ENCODE data around the gene CTNNA2.
A peak's percentile ranks its signal among the peaks of the same experiment; 100 is the strongest.

Gene CTNNA2

GRCh38 chr2:79862756-79863155 lies 349.9 kb downstream of the CTNNA2 start:
- no peak for DNase-seq

DNA sequence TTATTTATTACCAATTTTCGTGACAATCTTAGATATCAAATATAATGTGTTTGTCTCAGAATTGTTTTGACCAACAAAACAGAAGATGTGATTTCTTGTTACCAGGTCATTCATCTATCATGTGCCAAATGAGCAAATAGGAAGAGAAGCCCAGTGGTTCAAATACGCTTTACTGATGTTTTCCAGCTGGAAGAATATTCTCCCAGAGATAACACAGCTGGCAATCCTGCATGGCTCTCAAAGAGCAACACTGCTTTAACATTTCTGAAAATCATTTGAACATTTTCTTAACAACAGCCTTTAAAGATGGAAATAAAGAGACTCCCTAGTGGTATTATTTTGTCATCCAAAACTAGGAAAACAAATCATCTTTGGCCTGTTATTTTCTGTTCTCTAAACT lies 359.8 kb downstream of the CTNNA2 start:
- no peak for DNase-seq

GRCh38 chr2:79874015-79874414 lies 361.2 kb downstream of the CTNNA2 start:
- no peak for DNase-seq

DNA sequence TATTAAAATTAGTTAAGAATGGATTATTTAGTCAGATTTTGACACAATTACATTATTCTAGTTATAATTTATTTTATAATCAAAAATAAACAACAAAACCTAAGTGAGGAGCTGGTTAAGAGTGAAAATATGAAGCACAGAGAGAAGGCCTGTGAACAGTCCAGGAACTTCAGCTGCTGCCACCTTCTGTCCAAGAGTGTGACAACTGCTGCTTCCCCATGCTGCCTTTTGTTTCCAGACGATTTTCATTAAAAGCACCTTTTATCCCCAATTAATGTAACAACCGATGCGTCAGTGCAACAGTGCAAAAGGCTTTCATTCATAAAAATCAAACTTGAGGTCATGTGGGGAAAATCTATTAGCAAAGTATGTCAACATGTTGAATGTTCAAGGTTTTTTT lies 363.6 kb downstream of the CTNNA2 start:
- no peak for DNase-seq

- DNase-seq, result no peak
Measured at GRCh38 chr2:79882548-79882947, 369.7 kb downstream of the CTNNA2 start.

DNA sequence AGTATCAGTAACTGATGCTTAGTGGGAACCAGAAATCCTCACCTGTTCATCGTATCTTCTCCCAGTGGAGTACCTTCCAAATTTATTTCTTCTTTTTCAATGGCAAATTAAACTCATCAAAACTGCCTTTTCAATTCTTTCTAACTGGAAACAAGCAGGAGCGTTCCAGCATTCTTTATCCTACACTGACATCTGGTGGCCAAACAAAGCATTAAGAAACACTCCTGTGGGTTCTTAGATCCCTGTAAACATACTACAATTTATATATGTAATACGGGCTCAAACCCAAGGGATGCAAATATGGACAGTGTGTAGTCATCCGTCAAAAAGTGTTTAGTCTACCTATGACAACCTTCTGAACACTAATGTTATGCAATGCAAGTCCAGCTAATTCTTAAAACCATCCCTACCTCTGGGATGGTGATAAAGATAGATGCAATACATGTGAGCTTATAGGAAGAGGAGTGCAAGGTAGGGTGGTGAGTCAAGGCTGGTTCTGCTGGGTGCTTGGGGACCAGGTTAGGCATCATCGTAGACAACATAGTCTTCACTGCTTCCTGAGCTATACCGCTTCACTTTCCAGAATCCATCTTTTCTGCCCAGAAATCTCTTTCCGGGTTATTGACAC lies 375.0 kb downstream of the CTNNA2 start:
- no peak for DNase-seq

DNA sequence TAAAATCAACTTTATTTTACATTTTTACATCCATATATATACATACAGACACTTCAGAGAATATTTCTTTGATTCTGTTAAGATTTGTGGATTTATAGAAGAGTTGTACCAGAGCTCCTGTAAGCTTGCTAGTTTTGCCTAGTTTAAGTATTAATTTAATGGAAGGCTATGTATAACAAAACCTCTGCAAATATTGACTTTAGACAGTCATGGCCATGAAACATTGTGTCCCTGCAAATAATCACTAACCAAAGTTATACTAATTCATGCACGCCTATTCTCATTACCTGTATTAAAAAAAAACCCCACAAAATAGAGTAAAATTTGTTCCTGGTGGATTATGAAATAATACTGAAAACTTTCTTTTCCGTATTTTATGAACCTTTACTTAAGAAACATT lies 379.3 kb downstream of the CTNNA2 start:
- DNase-seq, result no peak

- no peak for DNase-seq
Measured at GRCh38 chr2:79899196-79899595, 386.3 kb downstream of the CTNNA2 start.

- no peak for DNase-seq
Measured at GRCh38 chr2:79901161-79901560, 388.3 kb downstream of the CTNNA2 start.

GRCh38 chr2:79903222-79904000 lies 390.6 kb downstream of the CTNNA2 start:
- no peak for DNase-seq

DNA sequence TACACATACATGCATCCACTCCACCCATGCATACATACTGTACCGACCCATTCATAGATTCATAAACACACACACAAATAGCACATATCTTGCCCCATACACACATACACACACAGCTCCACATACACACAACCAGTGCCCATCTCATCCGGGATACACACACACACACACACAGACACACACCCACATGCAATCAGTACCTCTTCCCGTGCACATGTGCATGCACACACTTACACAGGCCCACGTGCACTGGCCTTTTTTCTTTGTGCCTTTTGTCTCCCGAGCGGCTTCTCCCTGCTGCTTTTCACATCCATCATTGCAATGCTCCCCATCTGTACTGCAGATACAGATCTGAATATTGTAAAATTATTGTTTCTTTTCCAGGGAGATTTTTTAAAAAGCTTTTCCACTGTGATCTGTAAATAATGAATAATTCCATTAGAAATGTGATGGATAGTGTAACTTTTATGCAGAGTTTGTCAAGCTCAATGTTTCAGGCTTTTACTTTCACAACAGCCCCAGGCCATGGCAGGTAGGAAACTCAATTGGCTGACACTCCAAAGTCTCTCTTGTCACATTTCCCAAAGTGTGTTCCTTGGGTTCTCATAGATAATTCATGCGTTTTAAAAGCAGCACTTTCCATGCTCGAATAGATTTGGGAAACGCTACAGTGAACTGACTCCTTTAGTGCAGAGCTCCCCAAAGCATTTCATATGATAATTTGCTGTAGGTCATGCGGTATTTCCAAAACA lies 393.5 kb downstream of the CTNNA2 start:
- no peak for DNase-seq

GRCh38 chr2:79909521-79909920 lies 396.7 kb downstream of the CTNNA2 start:
- DNase-seq, result no peak

DNA sequence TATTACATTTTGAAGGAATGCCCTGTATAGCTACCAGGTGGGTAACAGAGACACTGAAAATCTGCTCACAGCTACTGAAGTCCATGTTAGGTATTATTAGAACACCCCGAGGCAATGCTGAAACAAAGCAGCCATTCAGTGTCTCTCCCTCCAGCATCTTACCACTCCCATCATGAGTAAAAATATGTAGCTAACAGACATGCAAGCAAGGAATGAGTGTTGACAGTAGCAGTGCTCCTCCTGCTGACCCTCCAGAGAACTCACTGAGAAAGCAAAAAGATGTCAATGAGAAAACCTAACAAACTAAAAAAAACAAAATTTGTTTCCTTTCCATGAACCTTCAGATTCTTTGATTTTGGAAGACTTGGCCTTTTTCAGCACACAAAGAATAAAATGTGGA lies 397.8 kb downstream of the CTNNA2 start:
- no peak for DNase-seq

GRCh38 chr2:79915455-79915854 lies 402.6 kb downstream of the CTNNA2 start:
- no peak for DNase-seq

DNA sequence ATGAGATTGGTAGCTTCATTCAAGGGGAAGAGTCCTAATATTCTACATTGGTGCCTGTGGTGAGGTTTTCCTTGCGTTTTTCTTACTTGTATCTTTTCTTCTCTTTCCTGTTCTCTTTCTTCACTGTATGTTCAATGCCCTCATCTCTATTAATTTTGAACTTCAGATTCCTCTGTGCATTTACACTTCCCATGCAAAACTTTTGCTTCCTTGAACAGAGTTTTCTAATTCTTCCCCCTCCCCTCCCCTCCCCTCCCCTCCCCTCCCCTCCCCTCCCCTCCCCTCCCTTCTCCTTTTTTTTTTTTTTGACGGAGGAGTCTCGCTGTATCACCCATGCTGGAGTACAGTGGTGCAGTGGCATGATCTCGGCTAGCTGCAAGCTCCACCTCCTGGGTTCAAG lies 403.4 kb downstream of the CTNNA2 start:
- no peak for DNase-seq

- DNase-seq, result no peak
Measured at GRCh38 chr2:79920512-79921076, 407.7 kb downstream of the CTNNA2 start.

DNA sequence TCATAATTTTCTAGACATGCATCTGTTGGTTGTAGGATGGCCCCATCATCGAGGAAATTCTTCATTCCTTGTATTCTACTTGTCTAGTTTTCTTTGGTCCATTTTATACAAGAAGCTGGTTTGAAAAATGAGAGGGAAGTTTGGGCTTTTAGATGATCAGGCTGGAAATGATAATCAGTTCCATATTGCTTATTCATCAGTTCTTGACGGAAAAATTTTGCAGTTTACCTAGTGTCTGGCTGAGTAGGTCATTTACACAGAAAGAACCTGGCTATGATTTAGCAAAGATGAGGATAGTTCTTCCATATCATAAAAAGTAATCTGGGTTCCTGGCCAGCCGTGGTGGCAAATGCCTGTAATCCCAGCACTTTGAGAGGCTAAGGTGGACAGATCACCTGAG lies 416.8 kb downstream of the CTNNA2 start:
- no peak for DNase-seq

DNA sequence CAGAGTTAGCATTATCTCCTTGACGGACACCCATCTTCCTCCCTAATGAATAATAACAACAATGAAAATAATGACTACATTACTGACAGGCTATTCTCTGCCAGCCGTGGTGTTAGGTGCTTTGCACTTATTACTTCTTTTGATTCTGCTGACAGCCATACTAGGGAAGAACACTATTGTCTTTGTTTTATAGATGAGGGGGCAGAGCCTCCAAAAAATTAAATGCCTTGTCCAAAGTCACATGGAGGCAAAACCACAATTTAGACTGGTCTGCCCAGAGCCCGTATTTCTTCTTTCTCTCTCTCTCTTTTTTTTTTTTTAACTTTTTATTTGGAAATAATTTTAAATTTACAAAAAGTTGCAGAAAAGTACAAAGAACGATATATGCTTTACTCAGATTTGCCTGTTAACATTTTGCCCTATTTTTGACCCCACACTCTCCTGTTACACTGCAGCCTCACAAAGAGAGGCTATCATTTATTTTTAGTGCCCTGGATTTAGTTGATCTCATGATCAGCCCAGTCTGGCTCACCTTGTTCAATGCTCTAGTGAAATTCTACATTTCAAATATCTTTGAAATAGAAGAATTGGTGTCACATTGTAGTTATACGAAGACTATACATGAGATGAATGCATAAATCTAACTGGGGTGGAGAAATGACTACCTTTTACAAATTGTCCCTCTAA lies 422.3 kb downstream of the CTNNA2 start:
- DNase-seq, result no peak

- DNase-seq, result peak; percentile 45
Measured at GRCh38 chr2:79935771-79936657, 423.2 kb downstream of the CTNNA2 start.

DNA sequence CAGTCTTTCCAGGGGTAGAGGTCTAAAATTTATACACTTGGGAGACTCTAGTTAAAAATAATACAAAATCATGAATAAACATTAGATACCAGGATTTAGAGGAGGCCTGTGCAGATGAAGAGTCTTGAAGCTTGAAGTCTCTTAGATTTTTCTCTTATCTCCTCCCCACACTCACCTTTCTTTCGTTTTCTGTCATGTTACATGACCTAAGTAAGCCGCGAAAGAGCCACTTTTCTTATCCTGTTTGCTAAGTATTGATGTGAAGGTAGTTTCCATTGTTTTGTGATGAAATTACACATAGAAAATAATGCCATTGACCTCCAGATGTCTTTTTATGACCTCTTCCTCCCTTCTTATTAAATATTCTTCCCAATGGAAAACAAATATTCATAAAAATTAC lies 423.9 kb downstream of the CTNNA2 start:
- no peak for DNase-seq

DNA sequence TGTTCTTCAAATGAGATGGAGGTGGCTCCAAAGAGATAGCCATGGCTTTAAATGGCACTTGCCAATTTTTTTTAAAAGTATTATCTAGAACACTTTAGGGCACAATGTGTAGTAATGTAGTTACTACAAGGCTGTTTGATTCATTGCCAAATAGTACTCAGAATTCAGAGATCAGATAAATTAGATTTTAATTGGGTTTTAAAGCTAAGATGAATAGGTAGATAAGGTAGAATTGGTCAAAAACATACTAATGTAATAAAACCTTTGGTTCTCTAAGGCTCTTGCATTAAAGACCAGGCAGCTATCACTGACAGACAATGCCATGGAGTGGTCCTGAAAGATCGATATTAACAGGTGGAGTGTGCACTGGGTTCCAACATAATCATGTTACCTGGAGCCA lies 425.8 kb downstream of the CTNNA2 start:
- no peak for DNase-seq

DNA sequence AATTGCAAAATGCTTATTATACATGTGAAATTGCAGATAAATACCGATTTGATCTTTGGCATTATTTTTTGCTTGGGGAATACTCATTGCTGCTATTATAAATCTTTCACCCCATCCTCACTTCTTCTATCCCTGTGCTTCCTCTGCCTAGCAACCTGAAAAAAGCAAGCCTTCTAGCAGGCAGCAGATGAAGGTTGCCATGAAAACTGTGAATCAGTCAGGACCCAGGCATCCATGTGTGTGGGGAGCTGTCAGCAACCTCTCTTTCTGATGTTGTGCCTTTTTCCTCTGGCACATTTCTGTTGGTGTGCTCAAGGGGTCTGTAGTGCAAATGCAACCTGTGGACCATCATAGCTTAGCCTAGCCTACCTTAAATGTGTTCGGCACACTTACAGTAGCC lies 427.5 kb downstream of the CTNNA2 start:
- no peak for DNase-seq
